ENCODE measurements around the gene NAIF1. TPM values are rescaled to one million over a fixed set of nuclear protein-coding genes. Genes with fewer than 3 reads are reported as not detected.

The NAIF1 gene
- total RNA-seq, 1 donor from 2014 or later: 6.7 TPM

- H3K9me3 Mint-ChIP-seq: no peaks in the 10 kb centered on the region
- H3K27me3 Mint-ChIP-seq: no peaks in the 10 kb centered on the region
- no peak overlapping the region for H3K27ac Mint-ChIP-seq
- H3K4me3 Mint-ChIP-seq: no peak overlapping the region
- no peaks in the 10 kb centered on the region for H3K36me3 Mint-ChIP-seq
- no peak for TF ChIP-seq CTCF (conservative IDR thresholded peaks at IDR 0.05)
- no peak for DNase-seq (ENCODE audit: extremely low spot score, unreplicated experiment)
- peaks cover 26% of the 10 kb centered on the region for H3K4me1 Mint-ChIP-seq (ENCODE audit: unreplicated experiment)
Observed at GRCh38 chr9:128056887-128057723, 10.0 kb downstream of the NAIF1 start.

GRCh38 chr9:128056086-128056485 lies 11.0 kb downstream of the NAIF1 start:
- no peak for DNase-seq (ENCODE audit: extremely low spot score, unreplicated experiment)
- Mint-ChIP-seq H3K27me3 (no peaks in the 10 kb centered on the region), H3K4me3 (no peak overlapping the region), H3K36me3 (no peaks in the 10 kb centered on the region), H3K4me1 (ENCODE audit: unreplicated experiment) (peaks cover 26% of the 10 kb centered on the region), H3K9me3 (no peaks in the 10 kb centered on the region), H3K27ac (no peak overlapping the region)
- TF ChIP-seq CTCF (conservative IDR thresholded peaks at IDR 0.05): no peak

- H3K27me3 Mint-ChIP-seq: no peaks in the 10 kb centered on the region
- H3K27ac Mint-ChIP-seq: no peak overlapping the region
- DNase-seq (ENCODE audit: extremely low spot score, unreplicated experiment): no peak
- H3K4me3 Mint-ChIP-seq: no peak overlapping the region
- peaks cover 26% of the 10 kb centered on the region for H3K4me1 Mint-ChIP-seq (ENCODE audit: unreplicated experiment)
- no peak for TF ChIP-seq CTCF (conservative IDR thresholded peaks at IDR 0.05)
- no peaks in the 10 kb centered on the region for H3K36me3 Mint-ChIP-seq
- H3K9me3 Mint-ChIP-seq: no peaks in the 10 kb centered on the region
Observed at GRCh38 chr9:128055344-128056040, 11.6 kb downstream of the NAIF1 start.

DNA sequence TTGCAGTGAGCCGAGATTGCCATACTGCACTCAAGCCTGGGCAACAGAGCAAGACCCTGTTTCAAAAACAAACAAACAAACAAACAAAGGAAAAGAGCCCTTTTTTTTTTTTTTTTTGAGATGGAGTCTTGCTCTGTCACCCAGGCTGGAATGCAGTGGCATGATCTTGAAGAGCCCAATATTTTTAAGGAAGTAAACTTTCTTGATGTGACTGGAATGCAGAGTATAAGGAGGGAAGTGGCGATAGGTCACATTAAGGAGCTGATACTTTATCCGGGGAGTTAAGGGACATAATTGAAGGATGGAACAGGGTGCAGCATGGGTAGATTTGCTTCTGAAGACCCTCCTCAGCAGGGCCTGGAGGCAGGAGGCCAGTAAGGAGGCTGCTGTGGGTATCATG lies 13.0 kb downstream of the NAIF1 start:
- DNase-seq (ENCODE audit: extremely low spot score, unreplicated experiment): no peak
- Mint-ChIP-seq H3K27ac (no peak overlapping the region), H3K36me3 (no peaks in the 10 kb centered on the region), H3K4me1 (ENCODE audit: unreplicated experiment) (peaks cover 34% of the 10 kb centered on the region), H3K27me3 (no peaks in the 10 kb centered on the region), H3K4me3 (no peak overlapping the region), H3K9me3 (no peaks in the 10 kb centered on the region)
- TF ChIP-seq CTCF (conservative IDR thresholded peaks at IDR 0.05): no peak

GRCh38 chr9:128053560-128053959 lies 13.6 kb downstream of the NAIF1 start:
- Mint-ChIP-seq H3K4me3 (no peak overlapping the region), H3K36me3 (no peaks in the 10 kb centered on the region), H3K9me3 (no peaks in the 10 kb centered on the region), H3K27ac (no peak overlapping the region), H3K4me1 (ENCODE audit: unreplicated experiment) (peaks cover 34% of the 10 kb centered on the region), H3K27me3 (no peaks in the 10 kb centered on the region)
- no peak for DNase-seq (ENCODE audit: extremely low spot score, unreplicated experiment)
- no peak for TF ChIP-seq CTCF (conservative IDR thresholded peaks at IDR 0.05)
